ACC112 (cell line): ENCODE data around the gene RBM14.

Source experiments
- H2AFZ ChIP-seq: fragments of 200-600 bp; sonication (generic); one replicate; pipeline ENCODE4 v1.6.0; 2017; ENCODE audit warnings: antibody characterized with exemption, low read length; ENCODE audit not compliant: unreplicated experiment
- H3K27ac ChIP-seq: fragments of 200-600 bp; sonication (generic); 2 replicates; pipeline ENCODE4 v1.5.1; 2014; ENCODE audit warnings: low read depth, mild to moderate bottlenecking, antibody characterized with exemption, low read length, moderate library complexity
- H3K27me3 ChIP-seq: fragments of 200-600 bp; sonication (generic); 2 replicates; pipeline ENCODE4 v1.6.1; 2014; ENCODE audit warnings: mild to moderate bottlenecking, antibody characterized with exemption, low read length, moderate library complexity, mixed read lengths; ENCODE audit not compliant: insufficient read depth
- H3K36me3 ChIP-seq: fragments of 200-600 bp; sonication (generic); 2 replicates; pipeline ENCODE4 v1.6.1; 2016; ENCODE audit warnings: mild to moderate bottlenecking, antibody characterized with exemption, low read length, moderate library complexity, mixed read lengths; ENCODE audit not compliant: insufficient read depth
- H3K4me1 ChIP-seq: fragments of 200-600 bp; sonication (generic); one replicate; pipeline ENCODE4 v1.6.1; 2016; ENCODE audit warnings: low read length, mixed read lengths; ENCODE audit not compliant: insufficient read depth, unreplicated experiment, control insufficient read depth
- H3K4me3 ChIP-seq: fragments of 200-600 bp; sonication (generic); 2 replicates; pipeline ENCODE4 v1.5.1; 2014; ENCODE audit warnings: mild to moderate bottlenecking, low read depth, low read length
- H3K79me2 ChIP-seq: fragments of 200-600 bp; sonication (generic); one replicate; pipeline ENCODE4 v1.6.0; 2016; ENCODE audit warnings: low read length; ENCODE audit not compliant: control insufficient read depth, unreplicated experiment, insufficient read depth

RBM14 gene

GRCh38 chr11:66653123-66653522, 36.7 kb downstream of the RBM14 start:
- no peak overlapping the region for H3K4me3 ChIP-seq
- no peaks in the 10 kb centered on the region for H3K27me3 ChIP-seq
- H2AFZ ChIP-seq: no peak overlapping the region
- H3K36me3 ChIP-seq: peaks cover 14% of the 10 kb centered on the region
- H3K4me1 ChIP-seq: no peaks in the 10 kb centered on the region
- H3K27ac ChIP-seq: no peak overlapping the region
- peaks cover 12% of the 10 kb centered on the region for H3K79me2 ChIP-seq

DNA sequence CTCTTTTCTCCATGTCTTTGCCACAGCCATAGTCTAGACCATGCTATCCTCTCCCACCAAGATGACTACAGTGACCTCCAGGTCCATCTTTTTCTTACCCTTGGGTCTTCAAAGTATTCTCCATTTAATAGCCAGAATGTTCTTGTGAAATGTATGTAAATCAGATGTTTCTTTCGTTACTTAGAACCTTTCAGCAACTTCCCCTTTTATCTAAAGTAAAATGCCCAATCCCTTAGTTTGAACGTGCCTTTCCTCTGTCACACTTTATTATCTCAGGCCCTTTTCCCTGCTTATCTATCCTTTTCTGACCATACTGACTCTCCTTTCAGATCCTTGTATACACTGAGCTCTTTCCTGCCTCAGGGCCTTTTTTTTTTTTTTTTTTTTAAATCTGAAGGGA, 43.3 kb downstream of the RBM14 start:
- Histone ChIP-seq H3K27me3 (no peaks in the 10 kb centered on the region), H2AFZ (no peak overlapping the region), H3K36me3 (no peaks in the 10 kb centered on the region; the same call in 1 of the 2 replicates), H3K4me1 (no peaks in the 10 kb centered on the region), H3K4me3 (no peak overlapping the region), H3K27ac (no peak overlapping the region), H3K79me2 (peaks cover 3% of the 10 kb centered on the region)

DNA sequence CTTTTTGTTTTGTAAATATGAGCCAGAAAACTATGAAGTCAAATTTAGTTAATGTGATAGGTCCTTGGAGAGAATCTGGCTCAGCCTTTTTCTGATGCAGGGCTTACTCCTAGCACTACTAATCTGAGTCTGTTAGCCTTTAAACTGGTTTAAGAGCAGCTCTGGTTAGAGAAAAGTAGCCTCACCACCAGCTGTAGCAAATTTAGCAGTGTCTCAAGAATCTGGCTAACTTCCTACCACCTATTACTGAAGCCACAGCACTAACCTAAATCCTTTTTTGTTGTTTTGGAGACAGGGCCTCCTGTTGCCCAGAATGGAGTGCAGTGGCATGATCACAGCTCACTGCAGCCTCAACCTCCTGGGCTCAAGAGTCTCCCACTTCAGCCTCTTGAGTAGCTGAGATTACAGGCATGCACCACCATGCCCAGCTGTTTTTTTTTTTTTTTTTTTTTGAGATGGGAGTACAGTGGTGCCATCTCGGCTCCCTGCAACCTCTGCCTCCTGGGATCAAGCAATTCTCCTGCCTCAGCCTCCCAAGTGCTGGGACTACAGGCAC, 47.4 kb downstream of the RBM14 start:
- Histone ChIP-seq H3K27ac (no peak overlapping the region), H3K36me3 (peaks cover 17% of the 10 kb centered on the region), H3K4me1 (no peaks in the 10 kb centered on the region), H2AFZ (no peak overlapping the region), H3K79me2 (peaks cover 7% of the 10 kb centered on the region), H3K4me3 (no peak overlapping the region), H3K27me3 (no peaks in the 10 kb centered on the region)

DNA sequence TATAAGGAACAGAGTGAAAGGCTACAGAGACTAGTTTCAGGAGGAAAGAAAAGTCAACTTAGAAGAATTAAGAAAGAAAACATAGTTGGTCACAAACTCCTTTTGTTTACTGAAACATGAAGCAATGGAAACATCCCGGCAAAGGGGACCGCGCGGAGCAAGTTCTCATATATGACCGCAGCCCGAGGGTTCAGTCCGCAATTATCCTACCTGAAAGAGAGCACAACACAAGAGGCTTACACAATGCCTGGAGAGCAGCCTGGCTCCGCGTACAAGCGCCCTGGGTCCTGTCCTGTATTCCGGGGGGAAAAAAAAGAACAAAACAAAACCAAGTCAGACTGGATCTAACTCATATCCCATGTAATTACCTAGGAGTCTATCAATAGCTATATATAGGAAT, 48.9 kb downstream of the RBM14 start:
- Histone ChIP-seq H2AFZ (no peak overlapping the region), H3K79me2 (peaks cover 7% of the 10 kb centered on the region), H3K27me3 (no peaks in the 10 kb centered on the region), H3K27ac (no peak overlapping the region), H3K36me3 (peaks cover 21% of the 10 kb centered on the region), H3K4me1 (no peaks in the 10 kb centered on the region), H3K4me3 (no peak overlapping the region)

DNA sequence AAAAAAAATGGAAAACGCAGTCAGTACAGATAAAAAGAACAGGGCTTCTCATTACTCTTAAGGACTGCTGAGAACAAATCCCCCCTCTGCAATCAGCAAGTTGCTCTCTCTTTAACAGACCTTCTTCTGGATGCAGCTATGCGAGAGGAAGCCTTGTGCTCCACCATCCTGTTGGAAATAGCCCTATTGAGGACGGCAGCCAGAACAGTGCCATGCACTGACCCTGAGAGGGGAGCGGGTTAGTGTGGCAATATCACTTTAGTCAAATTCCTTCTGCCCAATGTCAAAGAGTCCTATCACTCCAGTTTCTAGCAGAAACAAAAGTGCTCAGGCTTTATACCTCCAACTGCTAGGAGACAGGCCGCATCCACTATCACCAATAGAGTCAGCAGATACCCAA, 54.4 kb downstream of the RBM14 start:
- peaks cover 9% of the 10 kb centered on the region for H3K4me1 ChIP-seq

DNA sequence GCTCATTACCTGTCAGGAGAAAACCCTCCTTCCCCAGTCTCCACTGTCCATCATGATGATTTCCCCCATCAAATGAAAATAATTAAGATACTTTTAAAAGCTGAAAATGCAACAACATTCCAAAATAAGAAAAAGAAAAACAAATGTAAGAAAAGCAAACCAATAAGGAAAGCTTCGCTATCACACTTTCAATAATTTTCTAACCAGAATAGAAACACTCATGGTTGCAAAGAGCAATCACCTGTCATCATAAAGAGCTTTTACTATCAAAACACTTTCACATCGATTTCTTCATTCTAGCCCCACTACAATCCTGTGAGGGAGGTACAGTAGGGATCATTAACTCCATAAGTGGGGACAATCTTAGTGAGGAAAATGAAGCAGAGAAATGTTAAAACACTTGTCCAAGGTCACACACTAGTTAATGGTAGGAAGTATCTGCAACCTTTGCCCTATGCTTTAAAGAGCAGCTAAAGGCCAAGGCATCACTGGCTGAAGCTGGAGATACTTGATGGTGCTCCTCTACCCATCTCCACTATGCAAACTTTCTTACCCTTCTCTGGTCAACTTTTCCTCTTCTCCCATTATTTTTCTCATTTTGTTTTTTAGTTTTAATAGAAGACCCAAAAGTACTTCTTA, 58.7 kb downstream of the RBM14 start:
- H3K36me3 ChIP-seq: peaks cover 22% of the 10 kb centered on the region
- peak overlapping the region; percentile 96 for H3K4me3 ChIP-seq
- H2AFZ ChIP-seq: no peak overlapping the region
- no peak overlapping the region for H3K27ac ChIP-seq
- H3K27me3 ChIP-seq: no peaks in the 10 kb centered on the region
- H3K4me1 ChIP-seq: peaks cover 18% of the 10 kb centered on the region
- peaks cover 26% of the 10 kb centered on the region for H3K79me2 ChIP-seq

More for the DNA sequence above, 54.4 kb downstream of the RBM14 start:
- Histone ChIP-seq H3K4me3 (no peak overlapping the region), H3K79me2 (peaks cover 16% of the 10 kb centered on the region), H2AFZ (no peak overlapping the region), H3K36me3 (peaks cover 30% of the 10 kb centered on the region), H3K27me3 (no peaks in the 10 kb centered on the region), H3K27ac (no peak overlapping the region)

DNA sequence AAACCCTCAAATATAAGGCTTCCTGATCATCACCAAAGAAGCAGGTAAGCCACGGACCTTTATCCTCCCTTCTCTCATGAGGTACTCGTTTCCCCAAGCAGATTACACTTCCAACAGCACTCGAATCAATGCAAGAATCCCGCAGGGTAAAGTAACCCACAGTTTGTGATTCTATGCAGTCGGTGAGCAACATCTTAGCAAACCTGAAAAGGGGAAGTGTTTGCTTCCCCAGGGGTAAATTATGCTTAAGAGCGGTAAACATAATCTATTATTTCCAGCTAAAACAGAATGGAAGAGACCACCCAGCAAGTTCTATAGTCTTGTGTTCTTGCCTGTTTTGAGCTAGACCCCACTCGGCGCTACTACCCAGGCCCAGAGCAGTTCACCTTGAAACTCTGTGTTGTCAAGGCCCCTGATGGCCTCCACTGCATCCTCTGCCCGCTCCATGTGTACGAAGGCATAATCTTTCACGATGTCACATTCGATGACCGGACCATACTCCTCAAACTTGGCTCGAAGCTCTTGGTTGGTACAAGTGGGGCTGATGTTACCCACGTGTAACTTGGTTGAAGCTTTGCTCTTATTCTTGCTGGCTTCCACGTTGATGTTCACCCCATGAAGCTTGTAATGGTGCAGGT, 60.0 kb downstream of the RBM14 start:
- Histone ChIP-seq H3K27me3 (no peaks in the 10 kb centered on the region), H3K79me2 (peaks cover 26% of the 10 kb centered on the region), H3K4me3 (peak overlapping the region; percentile 96), H3K36me3 (peaks cover 22% of the 10 kb centered on the region), H3K4me1 (peaks cover 18% of the 10 kb centered on the region), H3K27ac (no peak overlapping the region), H2AFZ (no peak overlapping the region)
